ENCODE data around the gene PUSL1. TPM values are rescaled to one million over a fixed set of nuclear protein-coding genes. Genes with fewer than 3 reads are reported as not detected.

PUSL1 gene
- total and polyA plus RNA-seq, 2 of the 13 experiments (the other 11 are each of a cell fraction or from before 2014, with no cell fraction given) = 8.3 to 22.2 TPM

DNA sequence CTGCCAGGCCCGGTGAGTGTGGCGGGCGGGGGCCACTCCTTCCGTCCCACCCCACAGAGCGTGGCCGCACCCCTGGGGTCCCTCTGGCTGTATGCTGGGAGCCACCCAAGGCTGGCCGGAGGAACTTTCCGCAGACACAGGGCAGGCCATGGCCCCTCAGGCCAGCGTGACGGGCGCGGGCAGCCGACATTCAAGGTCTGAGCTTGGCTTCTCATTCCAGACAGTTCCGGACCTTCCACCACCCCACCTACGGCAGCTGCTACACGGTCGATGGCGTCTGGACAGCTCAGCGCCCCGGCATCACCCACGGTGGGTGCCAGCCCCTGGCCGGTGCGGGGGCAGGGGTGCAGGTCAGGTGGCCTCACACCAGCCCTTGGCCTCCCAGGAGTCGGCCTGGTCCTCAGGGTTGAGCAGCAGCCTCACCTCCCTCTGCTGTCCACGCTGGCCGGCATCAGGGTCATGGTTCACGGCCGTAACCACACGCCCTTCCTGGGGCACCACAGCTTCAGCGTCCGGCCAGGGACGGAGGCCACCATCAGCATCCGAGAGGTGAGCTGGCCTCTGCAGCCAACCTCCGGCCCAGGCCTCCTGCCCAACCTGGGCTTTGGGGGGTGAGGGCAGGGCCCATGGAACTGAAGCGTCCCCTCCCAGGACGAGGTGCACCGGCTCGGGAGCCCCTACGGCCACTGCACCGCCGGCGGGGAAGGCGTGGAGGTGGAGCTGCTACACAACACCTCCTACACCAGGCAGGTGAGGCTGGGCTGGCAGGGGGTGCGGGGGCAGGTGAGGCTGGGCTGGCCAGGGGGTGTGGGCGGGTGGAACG is 20.9 kb upstream of the PUSL1 start (continued):
- TF ChIP-seq, protein P1, sequence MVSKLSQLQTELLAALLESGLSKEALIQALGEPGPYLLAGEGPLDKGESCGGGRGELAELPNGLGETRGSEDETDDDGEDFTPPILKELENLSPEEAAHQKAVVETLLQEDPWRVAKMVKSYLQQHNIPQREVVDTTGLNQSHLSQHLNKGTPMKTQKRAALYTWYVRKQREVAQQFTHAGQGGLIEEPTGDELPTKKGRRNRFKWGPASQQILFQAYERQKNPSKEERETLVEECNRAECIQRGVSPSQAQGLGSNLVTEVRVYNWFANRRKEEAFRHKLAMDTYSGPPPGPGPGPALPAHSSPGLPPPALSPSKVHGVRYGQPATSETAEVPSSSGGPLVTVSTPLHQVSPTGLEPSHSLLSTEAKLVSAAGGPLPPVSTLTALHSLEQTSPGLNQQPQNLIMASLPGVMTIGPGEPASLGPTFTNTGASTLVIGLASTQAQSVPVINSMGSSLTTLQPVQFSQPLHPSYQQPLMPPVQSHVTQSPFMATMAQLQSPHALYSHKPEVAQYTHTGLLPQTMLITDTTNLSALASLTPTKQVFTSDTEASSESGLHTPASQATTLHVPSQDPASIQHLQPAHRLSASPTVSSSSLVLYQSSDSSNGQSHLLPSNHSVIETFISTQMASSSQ (IDR thresholded peaks at IDR 0.05; ENCODE audit: low read depth) = no peak
- TF ChIP-seq, protein P1 (CRISPR knock-in tag; IDR thresholded peaks at IDR 0.05; ENCODE audit: borderline replicate concordance) = 0 out of 2 replicates have a peak, but pooled peaks have one; percentile 52
- TF ChIP-seq PPARG (CRISPR knock-in tag; conservative IDR thresholded peaks at IDR 0.05) (peak; percentile 74; the same call in 1 of the 2 replicates), CBX1 (IDR thresholded peaks at IDR 0.05; ENCODE audit: low read depth) (no peak), MBD4 (IDR thresholded peaks at IDR 0.05; ENCODE audit: borderline replicate concordance, low read length) (no peak), JDP2 (CRISPR knock-in tag; IDR thresholded peaks at IDR 0.05; ENCODE audit: borderline replicate concordance) (no peak), PHB2 (IDR thresholded peaks at IDR 0.05; ENCODE audit: partially characterized antibody) (no peak), KDM3A (CRISPR knock-in tag; IDR thresholded peaks at IDR 0.05; ENCODE audit: low read depth) (peak; percentile 62; the same call in 1 of the 2 replicates), ZFP62 (CRISPR knock-in tag; IDR thresholded peaks at IDR 0.05) (no peak), NFE2L1 (CRISPR knock-in tag; IDR thresholded peaks at IDR 0.05; ENCODE audit: borderline replicate concordance) (no peak; the same call in 1 of the 2 replicates), IKZF4 (CRISPR knock-in tag; IDR thresholded peaks at IDR 0.05; ENCODE audit: borderline replicate concordance, low read depth, not compliant biosample characterization) (no peak), NAIF1 (CRISPR knock-in tag; IDR thresholded peaks at IDR 0.05; ENCODE audit: borderline replicate concordance) (no peak), ATM (IDR thresholded peaks at IDR 0.05; ENCODE audit: borderline replicate concordance) (no peak), TMF1 (CRISPR knock-in tag; IDR thresholded peaks at IDR 0.05; ENCODE audit: low read depth) (no peak), KLF12 (CRISPR knock-in tag; IDR thresholded peaks at IDR 0.05; ENCODE audit: borderline replicate concordance) (peak; percentile 83; the same call in 1 of the 2 replicates)
- TF ChIP-seq, protein P2, sequence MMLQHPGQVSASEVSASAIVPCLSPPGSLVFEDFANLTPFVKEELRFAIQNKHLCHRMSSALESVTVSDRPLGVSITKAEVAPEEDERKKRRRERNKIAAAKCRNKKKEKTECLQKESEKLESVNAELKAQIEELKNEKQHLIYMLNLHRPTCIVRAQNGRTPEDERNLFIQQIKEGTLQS (CRISPR knock-in tag; IDR thresholded peaks at IDR 0.05) = no peak
- TF ChIP-seq, protein P3, sequence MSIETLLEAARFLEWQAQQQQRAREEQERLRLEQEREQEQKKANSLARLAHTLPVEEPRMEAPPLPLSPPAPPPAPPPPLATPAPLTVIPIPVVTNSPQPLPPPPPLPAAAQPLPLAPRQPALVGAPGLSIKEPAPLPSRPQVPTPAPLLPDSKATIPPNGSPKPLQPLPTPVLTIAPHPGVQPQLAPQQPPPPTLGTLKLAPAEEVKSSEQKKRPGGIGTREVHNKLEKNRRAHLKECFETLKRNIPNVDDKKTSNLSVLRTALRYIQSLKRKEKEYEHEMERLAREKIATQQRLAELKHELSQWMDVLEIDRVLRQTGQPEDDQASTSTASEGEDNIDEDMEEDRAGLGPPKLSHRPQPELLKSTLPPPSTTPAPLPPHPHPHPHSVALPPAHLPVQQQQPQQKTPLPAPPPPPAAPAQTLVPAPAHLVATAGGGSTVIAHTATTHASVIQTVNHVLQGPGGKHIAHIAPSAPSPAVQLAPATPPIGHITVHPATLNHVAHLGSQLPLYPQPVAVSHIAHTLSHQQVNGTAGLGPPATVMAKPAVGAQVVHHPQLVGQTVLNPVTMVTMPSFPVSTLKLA (IDR thresholded peaks at IDR 0.05) = no peak
- TF ChIP-seq, protein P4, sequence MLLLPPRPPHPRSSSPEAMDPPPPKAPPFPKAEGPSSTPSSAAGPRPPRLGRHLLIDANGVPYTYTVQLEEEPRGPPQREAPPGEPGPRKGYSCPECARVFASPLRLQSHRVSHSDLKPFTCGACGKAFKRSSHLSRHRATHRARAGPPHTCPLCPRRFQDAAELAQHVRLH (CRISPR knock-in tag; IDR thresholded peaks at IDR 0.05; ENCODE audit: borderline replicate concordance, low read depth) = peak; percentile 33; the same call in 1 of the 2 replicates
- TF ChIP-seq, protein P5, sequence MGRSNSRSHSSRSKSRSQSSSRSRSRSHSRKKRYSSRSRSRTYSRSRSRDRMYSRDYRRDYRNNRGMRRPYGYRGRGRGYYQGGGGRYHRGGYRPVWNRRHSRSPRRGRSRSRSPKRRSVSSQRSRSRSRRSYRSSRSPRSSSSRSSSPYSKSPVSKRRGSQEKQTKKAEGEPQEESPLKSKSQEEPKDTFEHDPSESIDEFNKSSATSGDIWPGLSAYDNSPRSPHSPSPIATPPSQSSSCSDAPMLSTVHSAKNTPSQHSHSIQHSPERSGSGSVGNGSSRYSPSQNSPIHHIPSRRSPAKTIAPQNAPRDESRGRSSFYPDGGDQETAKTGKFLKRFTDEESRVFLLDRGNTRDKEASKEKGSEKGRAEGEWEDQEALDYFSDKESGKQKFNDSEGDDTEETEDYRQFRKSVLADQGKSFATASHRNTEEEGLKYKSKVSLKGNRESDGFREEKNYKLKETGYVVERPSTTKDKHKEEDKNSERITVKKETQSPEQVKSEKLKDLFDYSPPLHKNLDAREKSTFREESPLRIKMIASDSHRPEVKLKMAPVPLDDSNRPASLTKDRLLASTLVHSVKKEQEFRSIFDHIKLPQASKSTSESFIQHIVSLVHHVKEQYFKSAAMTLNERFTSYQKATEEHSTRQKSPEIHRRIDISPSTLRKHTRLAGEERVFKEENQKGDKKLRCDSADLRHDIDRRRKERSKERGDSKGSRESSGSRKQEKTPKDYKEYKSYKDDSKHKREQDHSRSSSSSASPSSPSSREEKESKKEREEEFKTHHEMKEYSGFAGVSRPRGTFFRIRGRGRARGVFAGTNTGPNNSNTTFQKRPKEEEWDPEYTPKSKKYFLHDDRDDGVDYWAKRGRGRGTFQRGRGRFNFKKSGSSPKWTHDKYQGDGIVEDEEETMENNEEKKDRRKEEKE (IDR thresholded peaks at IDR 0.05) = no peak
- TF ChIP-seq, protein P6, sequence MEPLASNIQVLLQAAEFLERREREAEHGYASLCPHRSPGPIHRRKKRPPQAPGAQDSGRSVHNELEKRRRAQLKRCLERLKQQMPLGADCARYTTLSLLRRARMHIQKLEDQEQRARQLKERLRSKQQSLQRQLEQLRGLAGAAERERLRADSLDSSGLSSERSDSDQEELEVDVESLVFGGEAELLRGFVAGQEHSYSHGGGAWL (CRISPR knock-in tag; IDR thresholded peaks at IDR 0.05) = 0 out of 2 replicates have a peak, but pooled peaks have one; percentile 28

Measured in HepG2 (cell line).